ENCODE measurements around the gene SEMA4D. TPM values are rescaled to one million over a fixed set of nuclear protein-coding genes. Genes with fewer than 3 reads are reported as not detected.

The SEMA4D gene
- total and polyA plus RNA-seq, 2 of the 13 experiments (the other 11 are each of a cell fraction or from before 2014, with no cell fraction given), result 0.13 to 0.16 TPM

DNA sequence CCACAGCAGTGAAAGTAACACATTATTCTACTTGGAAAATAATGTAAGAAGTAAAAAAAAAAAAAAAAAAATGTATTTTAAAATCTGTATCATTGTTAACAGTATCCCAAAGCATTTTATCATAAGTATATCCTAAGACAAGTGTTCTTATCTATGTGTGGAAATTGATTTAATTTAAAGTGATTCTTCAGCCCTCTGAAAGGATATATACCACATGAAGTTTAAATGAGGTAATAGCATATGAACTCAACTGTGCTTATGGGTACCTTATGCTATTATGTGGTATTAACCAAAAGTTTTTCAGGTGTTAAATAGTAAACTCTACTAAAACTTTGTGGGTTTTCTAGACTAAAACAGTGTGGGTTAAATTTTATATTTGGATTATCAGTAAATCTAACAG, 182.4 kb downstream of the SEMA4D start (continued):
- TF ChIP-seq PITX1 (CRISPR knock-in tag; IDR thresholded peaks at IDR 0.05) (no peak), SYNCRIP (IDR thresholded peaks at IDR 0.05; ENCODE audit: insufficient read depth, low read depth, low read length) (no peak), ZNF367 (CRISPR knock-in tag; IDR thresholded peaks at IDR 0.05; ENCODE audit: borderline replicate concordance) (no peak), JDP2 (CRISPR knock-in tag; IDR thresholded peaks at IDR 0.05; ENCODE audit: borderline replicate concordance) (no peak), ZNF180 (CRISPR knock-in tag; IDR thresholded peaks at IDR 0.05; ENCODE audit: borderline replicate concordance, low read depth) (no peak)

- intact Hi-C loops (cut with micrococcal nuclease; ENCODE audit: unreplicated experiment) (no loop called here), in situ Hi-C loops (cut with HindIII; ENCODE audit: extremely low pct_ligation_motif_present, low pct_unique_long_range_greater_than_20kb) (loop anchor here (10.0 kb wide), 1 partner anchor 240 kb away; no protein-coding TSS in a partner anchor)
- peak overlapping the region; percentile 97; the same call in 1 of the 2 replicates for H3K9ac ChIP-seq (ENCODE audit: insufficient read depth, low read depth, low read length)
- H3K9me3 ChIP-seq (ENCODE audit: low read length), result no peaks in the 10 kb centered on the region
- H3K4me2 ChIP-seq (ENCODE audit: low read depth, low read length), result peak overlapping the region; percentile 83
- no peaks in the 10 kb centered on the region; a peak in 1 of 5 replicates for H3K27me3 ChIP-seq (ENCODE audit: control insufficient read depth in 1 of 2, insufficient read depth in 2 of 2, low read length in 2 of 2)
- peak overlapping the region; percentile 88 to 94 (median 88); a peak in 3 of 6 replicates for H3K4me3 ChIP-seq (replicated peaks in 1 of 3; ENCODE audit: insufficient read depth in 1 of 3, low read depth in 2 of 3, low read length in 3 of 3)
- peaks cover 0 to 23% of the 10 kb centered on the region in 2 experiments; a peak in 2 of 5 replicates for H3K36me3 ChIP-seq (replicated peaks in 1 of 2; ENCODE audit: control insufficient read depth in 1 of 2, insufficient read depth in 2 of 2, low read length in 2 of 2)
- DNase-seq (ENCODE audit: low spot score), result no peak
- H3K4me1 ChIP-seq (ENCODE audit: insufficient read depth, low read length), result peaks cover 56% of the 10 kb centered on the region
- ChIA-PET POLR2A (no interaction called here), CTCF (ENCODE audit: low intra/inter-chr PET ratio, low total read pairs) (no interaction called here)
- no TSS peak for BruUV-seq (replicated peaks)
- H2AFZ ChIP-seq (ENCODE audit: low read length), result no peak overlapping the region
- peak overlapping the region; percentile 15 for H3K27ac ChIP-seq (ENCODE audit: extremely low read length, insufficient read depth, low read length)
- no peak for TF ChIP-seq ZNF3 (CRISPR knock-in tag; IDR thresholded peaks at IDR 0.05)
- no peak for TF ChIP-seq SALL2 (CRISPR knock-in tag; IDR thresholded peaks at IDR 0.05)
- no peak for TF ChIP-seq RFX5 (IDR thresholded peaks at IDR 0.05; ENCODE audit: low read depth, low read length)
- TF ChIP-seq GABPA (IDR thresholded peaks at IDR 0.05; ENCODE audit: low read depth, low read length), result no peak
- TF ChIP-seq GABPA (CRISPR knock-in tag; IDR thresholded peaks at IDR 0.05; ENCODE audit: low read depth), result no peak
- no peak for TF ChIP-seq GFI1 (CRISPR knock-in tag; IDR thresholded peaks at IDR 0.05; ENCODE audit: borderline replicate concordance)
- TF ChIP-seq ZNF12 (CRISPR knock-in tag; IDR thresholded peaks at IDR 0.05), result no peak
- no peak for TF ChIP-seq JDP2 (CRISPR knock-in tag; IDR thresholded peaks at IDR 0.05; ENCODE audit: borderline replicate concordance)
- TF ChIP-seq, protein P1, sequence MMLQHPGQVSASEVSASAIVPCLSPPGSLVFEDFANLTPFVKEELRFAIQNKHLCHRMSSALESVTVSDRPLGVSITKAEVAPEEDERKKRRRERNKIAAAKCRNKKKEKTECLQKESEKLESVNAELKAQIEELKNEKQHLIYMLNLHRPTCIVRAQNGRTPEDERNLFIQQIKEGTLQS (CRISPR knock-in tag; IDR thresholded peaks at IDR 0.05), result no peak
- TF ChIP-seq, protein P2, sequence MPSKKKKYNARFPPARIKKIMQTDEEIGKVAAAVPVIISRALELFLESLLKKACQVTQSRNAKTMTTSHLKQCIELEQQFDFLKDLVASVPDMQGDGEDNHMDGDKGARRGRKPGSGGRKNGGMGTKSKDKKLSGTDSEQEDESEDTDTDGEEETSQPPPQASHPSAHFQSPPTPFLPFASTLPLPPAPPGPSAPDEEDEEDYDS (CRISPR knock-in tag; IDR thresholded peaks at IDR 0.05), result no peak
- no peak for TF ChIP-seq ZNF747 (CRISPR knock-in tag; IDR thresholded peaks at IDR 0.05; ENCODE audit: borderline replicate concordance)
- TF ChIP-seq, protein P3, sequence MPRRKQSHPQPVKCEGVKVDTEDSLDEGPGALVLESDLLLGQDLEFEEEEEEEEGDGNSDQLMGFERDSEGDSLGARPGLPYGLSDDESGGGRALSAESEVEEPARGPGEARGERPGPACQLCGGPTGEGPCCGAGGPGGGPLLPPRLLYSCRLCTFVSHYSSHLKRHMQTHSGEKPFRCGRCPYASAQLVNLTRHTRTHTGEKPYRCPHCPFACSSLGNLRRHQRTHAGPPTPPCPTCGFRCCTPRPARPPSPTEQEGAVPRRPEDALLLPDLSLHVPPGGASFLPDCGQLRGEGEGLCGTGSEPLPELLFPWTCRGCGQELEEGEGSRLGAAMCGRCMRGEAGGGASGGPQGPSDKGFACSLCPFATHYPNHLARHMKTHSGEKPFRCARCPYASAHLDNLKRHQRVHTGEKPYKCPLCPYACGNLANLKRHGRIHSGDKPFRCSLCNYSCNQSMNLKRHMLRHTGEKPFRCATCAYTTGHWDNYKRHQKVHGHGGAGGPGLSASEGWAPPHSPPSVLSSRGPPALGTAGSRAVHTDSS (CRISPR knock-in tag; conservative IDR thresholded peaks at IDR 0.05), result no peak
- TF ChIP-seq, protein P4, sequence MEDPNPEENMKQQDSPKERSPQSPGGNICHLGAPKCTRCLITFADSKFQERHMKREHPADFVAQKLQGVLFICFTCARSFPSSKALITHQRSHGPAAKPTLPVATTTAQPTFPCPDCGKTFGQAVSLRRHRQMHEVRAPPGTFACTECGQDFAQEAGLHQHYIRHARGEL (CRISPR knock-in tag; IDR thresholded peaks at IDR 0.05), result no peak
- H3K79me2 ChIP-seq (ENCODE audit: insufficient read depth, low read length), result peaks cover 75% of the 10 kb centered on the region
- FAIRE-seq, result no peak
- 94% methylated on average over 1 of the region's 1 CpG for WGBS (ENCODE audit: low lambda C conversion rate)
- ATAC-seq, result no peak
- H4K20me1 ChIP-seq (ENCODE audit: insufficient read depth, low read length), result peaks cover 28% of the 10 kb centered on the region
These were observed 183.0 kb downstream of the SEMA4D start for GRCh38 chr9:89314955-89315354.
